CD8-positive, alpha-beta memory T cell (primary cell): ENCODE measurements around the gene GRB14. TPM values are rescaled to one million over a fixed set of nuclear protein-coding genes. Genes with fewer than 3 reads are reported as not detected.

Source experiments
- CTCF ChIA-PET: fragments of 350-600 bp; sonication (Branson Sonifier 250); formaldehyde crosslinking; loops from one replicate; lab custom pipeline; 2021; ENCODE audit warnings: antibody characterized with exemption; lab: Charles Lee
- POLR2A ChIA-PET: fragments of 350-600 bp; sonication (Branson Sonifier 250); formaldehyde crosslinking; loops from one replicate; lab custom pipeline; 2021; ENCODE audit warnings: antibody characterized with exemption; lab: Charles Lee
- DNase-seq, 5 donors: peaks; one replicate each; pipeline versions ENCODE4 v3.0.0 to v3.0.0-alpha.2; 2020 to 2022; ENCODE audit warnings: mixed read lengths in 1 of 5
- H3K27ac ChIP-seq: one replicate; pipeline ENCODE4 v1.7.0; 2013; ENCODE audit warnings: low read depth, mild to moderate bottlenecking, low read length, moderate library complexity
- H3K27me3 ChIP-seq: 2 replicates; pipeline ENCODE4 v1.7.0; 2013; ENCODE audit warnings: low read length, mild to moderate bottlenecking; ENCODE audit not compliant: insufficient read depth, poor library complexity, severe bottlenecking
- H3K36me3 ChIP-seq: 2 replicates; pipeline ENCODE4 v1.7.0; 2013; ENCODE audit warnings: mild to moderate bottlenecking, low read length, moderate library complexity; ENCODE audit not compliant: insufficient read depth
- H3K4me1 ChIP-seq: 2 replicates; pipeline ENCODE4 v1.7.0; 2013; ENCODE audit warnings: mild to moderate bottlenecking, low read length, moderate library complexity; ENCODE audit not compliant: insufficient read depth
- H3K4me3 ChIP-seq: 2 replicates; pipeline ENCODE4 v1.7.0; 2013; ENCODE audit warnings: mild to moderate bottlenecking, low read length
- H3K9me3 ChIP-seq: 2 replicates; pipeline ENCODE4 v1.7.0; 2013; ENCODE audit warnings: mild to moderate bottlenecking, low read length
- H3K27ac Mint-ChIP-seq, 8 donors: one replicate each; pipeline ENCODE4 v1.8.0; 2020 to 2021; ENCODE audit warnings: mixed read lengths in 8 of 8, mild to moderate bottlenecking in 6 of 8, inconsistent platforms in 3 of 8, moderate library complexity in 3 of 8
- H3K27me3 Mint-ChIP-seq, 2 donors: one replicate each; pipeline ENCODE4 v1.8.0; 2020 to 2021; ENCODE audit warnings: mixed read lengths in 2 of 2, mild to moderate bottlenecking in 1 of 2, moderate library complexity in 1 of 2
- H3K36me3 Mint-ChIP-seq, 3 donors: one replicate each; pipeline ENCODE4 v1.8.0; 2020 to 2021; ENCODE audit warnings: mixed read lengths in 3 of 3, inconsistent platforms in 1 of 3, mild to moderate bottlenecking in 1 of 3
- H3K4me1 Mint-ChIP-seq, 3 donors: one replicate each; pipeline ENCODE4 v1.8.0; 2020 to 2021; ENCODE audit warnings: mixed read lengths in 3 of 3, inconsistent platforms in 1 of 3, mild to moderate bottlenecking in 1 of 3
- H3K4me3 Mint-ChIP-seq, 7 donors: one replicate each; pipeline ENCODE4 v1.8.0; 2020 to 2021; ENCODE audit warnings: mixed read lengths in 7 of 7, mild to moderate bottlenecking in 6 of 7, moderate library complexity in 4 of 7, inconsistent platforms in 2 of 7
- H3K9me3 Mint-ChIP-seq, 5 donors: one replicate each; pipeline ENCODE4 v1.8.0; 2020 to 2022; ENCODE audit warnings: mixed read lengths in 5 of 5, mild to moderate bottlenecking in 3 of 5, moderate library complexity in 2 of 5, inconsistent platforms in 1 of 5
- polyA plus RNA-seq: library from polyadenylated mRNA; unstranded; fragments of 300-500 nt; fragmentation: Illumina TruSeq; gene quantifications from one replicate; pipeline ENCODE4 v1.2.3, GENCODE V29; 2021
- total RNA-seq, 2 experiments: library from RNA; stranded (reverse); gene quantifications; one replicate each; pipeline ENCODE4 v1.2.3, GENCODE V29; 2021

Gene GRB14
- total and polyA plus RNA-seq, 3 experiments from 2014 or later, result not detected

DNA sequence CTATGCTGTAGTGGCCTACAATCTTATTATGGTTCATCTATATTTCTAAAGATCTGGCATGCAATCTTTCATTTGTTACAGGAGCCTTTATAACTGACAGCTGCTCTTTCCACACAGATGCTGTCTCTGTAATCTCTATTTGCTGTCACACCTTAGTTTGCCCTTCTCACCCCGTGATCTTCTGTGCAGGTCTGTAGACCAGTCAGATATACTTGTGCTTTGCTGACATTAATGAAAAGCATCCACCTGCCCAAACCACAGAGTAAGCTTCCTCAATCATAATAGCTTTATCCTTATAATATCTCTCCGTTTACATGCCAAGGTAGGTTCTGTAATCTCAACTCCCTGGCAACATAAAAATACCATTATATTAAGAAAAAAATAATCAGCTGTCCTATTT, 122.4 kb downstream of the GRB14 start:
- Histone ChIP-seq H3K9me3 (no peaks in the 10 kb centered on the region), H3K4me1 (no peaks in the 10 kb centered on the region), H3K27me3 (no peaks in the 10 kb centered on the region), H3K4me3 (no peak overlapping the region), H3K27ac (no peak overlapping the region), H3K36me3 (no peaks in the 10 kb centered on the region)
- Mint-ChIP-seq H3K27me3 (no peaks in the 10 kb centered on the region), H3K27ac (no peak overlapping the region), H3K4me1 (no peaks in the 10 kb centered on the region), H3K36me3 (no peaks in the 10 kb centered on the region), H3K4me3 (no peak overlapping the region), H3K9me3 (peaks cover 0 to 4% (median 0%) of the 10 kb centered on the region in 5 donors)
- CTCF ChIA-PET, result no interaction called here
- POLR2A ChIA-PET, result no interaction called here
- DNase-seq, result no peak

DNA sequence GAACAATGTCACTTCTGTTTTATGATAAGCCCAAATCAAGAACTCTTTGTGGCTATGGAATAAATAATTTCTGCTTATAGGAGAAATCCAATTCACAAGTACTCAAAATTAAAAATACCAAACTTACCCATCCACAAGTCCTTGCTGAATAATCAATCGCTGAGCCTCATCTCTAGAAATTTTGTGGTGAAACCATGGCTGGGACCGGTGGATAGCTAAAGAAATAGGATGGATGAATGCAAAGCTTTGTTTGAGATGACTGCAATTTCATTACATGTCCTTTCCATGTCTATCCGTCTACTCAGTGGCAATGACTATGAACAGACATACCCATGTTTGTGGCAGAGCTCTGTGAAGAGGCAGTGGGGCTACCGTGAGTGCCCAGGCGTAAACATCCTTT, 124.4 kb downstream of the GRB14 start:
- ChIA-PET CTCF (no interaction called here), POLR2A (no interaction called here)
- no peak for DNase-seq
- no peaks in the 10 kb centered on the region for H3K36me3 ChIP-seq
- no peaks in the 10 kb centered on the region for H3K4me1 ChIP-seq
- H3K9me3 Mint-ChIP-seq, result peaks cover 0 to 12% (median 0%) of the 10 kb centered on the region in 5 donors
- no peak overlapping the region for H3K27ac Mint-ChIP-seq
- H3K4me3 Mint-ChIP-seq, result no peak overlapping the region
- H3K36me3 Mint-ChIP-seq, result no peaks in the 10 kb centered on the region
- no peaks in the 10 kb centered on the region for H3K27me3 ChIP-seq
- no peaks in the 10 kb centered on the region for H3K9me3 ChIP-seq
- no peak overlapping the region for H3K4me3 ChIP-seq
- H3K4me1 Mint-ChIP-seq, result no peaks in the 10 kb centered on the region
- no peak overlapping the region for H3K27ac ChIP-seq
- no peaks in the 10 kb centered on the region for H3K27me3 Mint-ChIP-seq

- no peak overlapping the region for H3K27ac Mint-ChIP-seq
- H3K36me3 Mint-ChIP-seq, result no peaks in the 10 kb centered on the region
- no peak overlapping the region for H3K4me3 Mint-ChIP-seq
- no peak for DNase-seq
- Histone ChIP-seq H3K36me3 (no peaks in the 10 kb centered on the region), H3K9me3 (no peaks in the 10 kb centered on the region), H3K4me1 (no peaks in the 10 kb centered on the region), H3K27ac (no peak overlapping the region), H3K4me3 (no peak overlapping the region), H3K27me3 (no peaks in the 10 kb centered on the region)
- ChIA-PET CTCF (no interaction called here), POLR2A (no interaction called here)
- peaks cover 0 to 12% (median 0%) of the 10 kb centered on the region in 5 donors for H3K9me3 Mint-ChIP-seq
- H3K4me1 Mint-ChIP-seq, result no peaks in the 10 kb centered on the region
- H3K27me3 Mint-ChIP-seq, result no peaks in the 10 kb centered on the region
These were observed 124.9 kb downstream of the GRB14 start for GRCh38 chr2:164496421-164496820.

DNA sequence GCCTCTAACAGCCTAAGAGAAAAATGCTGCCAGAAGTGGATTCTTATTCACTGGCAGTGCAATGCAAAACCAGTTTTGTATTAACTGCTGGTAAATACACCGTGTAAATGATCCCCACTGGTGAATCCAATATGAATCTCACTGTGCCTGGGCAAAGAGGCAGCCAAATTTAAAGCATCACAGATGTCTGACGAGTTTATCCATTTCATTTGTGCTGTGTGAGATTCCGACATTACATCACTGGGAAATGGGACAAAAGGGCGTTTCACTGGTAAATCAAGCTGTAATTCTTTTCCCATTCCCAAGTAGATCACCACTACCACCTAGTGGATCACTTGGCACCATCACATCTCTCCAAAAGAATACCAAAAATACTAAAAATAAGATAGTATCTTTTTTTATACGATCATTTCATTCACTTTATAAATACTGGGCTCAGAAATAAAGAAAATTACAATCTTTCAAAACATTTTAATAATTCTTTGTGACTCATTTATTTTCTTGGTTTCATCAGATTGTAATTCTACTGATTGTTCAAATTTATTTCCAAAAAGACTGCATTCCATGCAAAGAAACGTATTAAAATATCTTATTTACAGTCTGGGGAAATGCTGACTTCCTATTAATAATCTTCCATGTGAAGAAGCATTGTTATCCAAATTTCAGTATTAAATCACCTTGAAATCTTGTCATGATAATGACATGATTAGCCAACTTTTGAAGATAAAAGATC, 125.6 kb downstream of the GRB14 start:
- no peak overlapping the region for H3K27ac Mint-ChIP-seq
- no peaks in the 10 kb centered on the region for H3K36me3 ChIP-seq
- H3K4me3 Mint-ChIP-seq, result no peak overlapping the region
- no peaks in the 10 kb centered on the region for H3K27me3 ChIP-seq
- H3K4me1 Mint-ChIP-seq, result no peaks in the 10 kb centered on the region
- ChIA-PET POLR2A (no interaction called here), CTCF (no interaction called here)
- H3K27me3 Mint-ChIP-seq, result no peaks in the 10 kb centered on the region
- no peak for DNase-seq
- no peaks in the 10 kb centered on the region for H3K9me3 ChIP-seq
- no peaks in the 10 kb centered on the region for H3K36me3 Mint-ChIP-seq
- H3K4me1 ChIP-seq, result no peaks in the 10 kb centered on the region
- H3K27ac ChIP-seq, result no peak overlapping the region
- no peak overlapping the region for H3K4me3 ChIP-seq
- H3K9me3 Mint-ChIP-seq, result peaks cover 0 to 10% (median 3%) of the 10 kb centered on the region in 5 donors

- no peaks in the 10 kb centered on the region for H3K27me3 ChIP-seq
- POLR2A ChIA-PET, result no interaction called here
- H3K9me3 ChIP-seq, result no peaks in the 10 kb centered on the region
These were observed 135.7 kb downstream of the GRB14 start for GRCh38 chr2:164485541-164485940.

GRCh38 chr2:164479460-164479859, 141.8 kb downstream of the GRB14 start:
- Mint-ChIP-seq H3K27me3 (no peaks in the 10 kb centered on the region), H3K4me3 (no peak overlapping the region), H3K4me1 (no peaks in the 10 kb centered on the region), H3K36me3 (no peaks in the 10 kb centered on the region), H3K27ac (no peak overlapping the region), H3K9me3 (peaks cover 0 to 6% (median 2%) of the 10 kb centered on the region in 5 donors)
- Histone ChIP-seq H3K4me3 (no peak overlapping the region), H3K36me3 (no peaks in the 10 kb centered on the region), H3K9me3 (no peaks in the 10 kb centered on the region), H3K27me3 (no peaks in the 10 kb centered on the region), H3K27ac (no peak overlapping the region), H3K4me1 (no peaks in the 10 kb centered on the region)
- CTCF ChIA-PET, result no interaction called here
- DNase-seq, result no peak
- POLR2A ChIA-PET, result no interaction called here

More at GRCh38 chr2:164485541-164485940, 135.7 kb downstream of the GRB14 start:
- Mint-ChIP-seq H3K27ac (no peak overlapping the region), H3K9me3 (peaks cover 0 to 6% (median 0%) of the 10 kb centered on the region in 5 donors), H3K4me3 (no peak overlapping the region), H3K4me1 (no peaks in the 10 kb centered on the region), H3K27me3 (no peaks in the 10 kb centered on the region), H3K36me3 (no peaks in the 10 kb centered on the region)
- H3K27ac ChIP-seq, result no peak overlapping the region
- CTCF ChIA-PET, result no interaction called here
- H3K36me3 ChIP-seq, result no peaks in the 10 kb centered on the region
- H3K4me1 ChIP-seq, result no peaks in the 10 kb centered on the region
- H3K4me3 ChIP-seq, result no peak overlapping the region
- no peak for DNase-seq

DNA sequence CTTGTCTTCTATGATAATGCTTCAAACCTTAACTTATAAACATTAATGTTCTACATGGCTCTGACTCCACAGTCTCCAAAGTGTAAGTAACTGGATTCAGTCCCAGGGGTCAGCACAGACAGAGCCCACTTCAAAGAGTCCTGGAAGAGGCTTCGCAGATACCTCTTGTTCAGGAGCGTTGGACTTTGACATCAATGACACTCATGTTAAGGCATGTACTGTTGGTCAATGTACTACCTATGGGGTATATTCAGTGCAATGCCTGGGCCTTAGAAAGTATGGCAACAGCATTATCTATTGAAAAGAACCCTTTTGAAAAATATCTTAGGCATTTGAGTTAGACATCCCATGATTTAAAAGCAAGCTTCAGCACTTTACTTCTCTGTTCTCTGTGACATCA, 143.1 kb downstream of the GRB14 start:
- Histone ChIP-seq H3K4me3 (no peak overlapping the region), H3K9me3 (no peaks in the 10 kb centered on the region), H3K27me3 (no peaks in the 10 kb centered on the region), H3K4me1 (no peaks in the 10 kb centered on the region), H3K36me3 (no peaks in the 10 kb centered on the region), H3K27ac (no peak overlapping the region)
- DNase-seq, result no peak
- ChIA-PET CTCF (no interaction called here), POLR2A (no interaction called here)
- Mint-ChIP-seq H3K27me3 (no peaks in the 10 kb centered on the region), H3K9me3 (peaks cover 0 to 6% (median 2%) of the 10 kb centered on the region in 5 donors), H3K36me3 (no peaks in the 10 kb centered on the region), H3K4me3 (no peak overlapping the region), H3K27ac (no peak overlapping the region), H3K4me1 (no peaks in the 10 kb centered on the region)

DNA sequence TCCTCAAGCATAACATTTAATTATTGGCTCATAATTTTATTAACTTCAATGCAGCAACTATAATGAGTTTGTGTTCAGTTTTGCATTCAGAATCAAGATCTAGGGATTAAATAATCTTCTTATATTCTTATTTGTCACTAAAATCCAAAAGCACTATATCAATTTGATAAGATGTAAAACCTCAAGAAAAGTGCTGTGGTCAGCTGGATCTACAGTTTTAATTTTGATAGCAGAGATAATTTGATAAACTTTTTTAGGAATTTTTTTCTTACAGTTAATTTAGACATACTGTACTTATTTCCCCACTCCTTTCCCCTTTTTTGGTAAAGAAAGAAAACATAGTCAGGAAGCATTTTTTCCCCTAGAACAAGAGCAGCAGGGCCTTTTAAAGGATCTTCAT, 146.4 kb downstream of the GRB14 start:
- CTCF ChIA-PET, result no interaction called here
- Mint-ChIP-seq H3K27me3 (no peaks in the 10 kb centered on the region), H3K27ac (no peak overlapping the region), H3K4me3 (no peak overlapping the region), H3K9me3 (peaks cover 0 to 9% (median 5%) of the 10 kb centered on the region in 5 donors), H3K36me3 (no peaks in the 10 kb centered on the region), H3K4me1 (no peaks in the 10 kb centered on the region)
- no peaks in the 10 kb centered on the region for H3K36me3 ChIP-seq
- POLR2A ChIA-PET, result no interaction called here
- H3K9me3 ChIP-seq, result no peaks in the 10 kb centered on the region
- H3K27ac ChIP-seq, result no peak overlapping the region
- H3K4me1 ChIP-seq, result no peaks in the 10 kb centered on the region
- no peak overlapping the region for H3K4me3 ChIP-seq
- H3K27me3 ChIP-seq, result no peaks in the 10 kb centered on the region
- DNase-seq, result no peak
